HL-60 (cell line): ENCODE measurements around the gene PRDM16.

Experiments used
- DNase-seq, 2 experiments: peaks; one replicate each; pipeline ENCODE4 v3.0.0-alpha.2; 2010 to 2020; ENCODE audit warnings: low read depth in 1 of 2, low spot score in 1 of 2
- H3K27ac ChIP-seq: fragments of 250-450 bp; sonication (Bioruptor Pico); replicated peaks from 2 replicates; pipeline ENCODE4 v1.5.1; 2020; ENCODE audit warnings: mild to moderate bottlenecking, moderate library complexity
- H3K27me3 ChIP-seq: fragments of 250-450 bp; sonication (Bioruptor Pico); 2 replicates; pipeline ENCODE4 v1.5.1; 2021; ENCODE audit warnings: mild to moderate bottlenecking, moderate library complexity; ENCODE audit not compliant: insufficient read depth, poor library complexity, severe bottlenecking
- H3K4me3 ChIP-seq: replicated peaks from 2 replicates; pipeline ENCODE4 v1.5.1; 2011; ENCODE audit warnings: mild to moderate bottlenecking, control low read depth, low read length; ENCODE audit not compliant: insufficient read depth
- GABPA ChIP-seq: IDR thresholded peaks from 2 replicates; pipeline ENCODE4 v1.6.1; 2012; ENCODE audit warnings: low read depth
- POLR2AphosphoS5 ChIP-seq: IDR thresholded peaks from 2 replicates; pipeline ENCODE4 v1.6.1; 2012; ENCODE audit warnings: low read depth
- SPI1 ChIP-seq: IDR thresholded peaks from 2 replicates; pipeline ENCODE4 v1.6.1; 2012; ENCODE audit warnings: low read depth, mild to moderate bottlenecking, borderline replicate concordance
- TF ChIP-seq, protein P1 (sequence below): IDR thresholded peaks from 2 replicates; pipeline ENCODE4 v1.6.1; 2012; ENCODE audit warnings: low read depth; ENCODE audit not compliant: insufficient replicate concordance
- TF ChIP-seq, protein P2 (sequence below): IDR thresholded peaks from one replicate; pipeline ENCODE4 v1.5.1; 2011; ENCODE audit warnings: low read length, control low read depth, inconsistent platforms; ENCODE audit not compliant: insufficient read depth

PRDM16 gene

DNA sequence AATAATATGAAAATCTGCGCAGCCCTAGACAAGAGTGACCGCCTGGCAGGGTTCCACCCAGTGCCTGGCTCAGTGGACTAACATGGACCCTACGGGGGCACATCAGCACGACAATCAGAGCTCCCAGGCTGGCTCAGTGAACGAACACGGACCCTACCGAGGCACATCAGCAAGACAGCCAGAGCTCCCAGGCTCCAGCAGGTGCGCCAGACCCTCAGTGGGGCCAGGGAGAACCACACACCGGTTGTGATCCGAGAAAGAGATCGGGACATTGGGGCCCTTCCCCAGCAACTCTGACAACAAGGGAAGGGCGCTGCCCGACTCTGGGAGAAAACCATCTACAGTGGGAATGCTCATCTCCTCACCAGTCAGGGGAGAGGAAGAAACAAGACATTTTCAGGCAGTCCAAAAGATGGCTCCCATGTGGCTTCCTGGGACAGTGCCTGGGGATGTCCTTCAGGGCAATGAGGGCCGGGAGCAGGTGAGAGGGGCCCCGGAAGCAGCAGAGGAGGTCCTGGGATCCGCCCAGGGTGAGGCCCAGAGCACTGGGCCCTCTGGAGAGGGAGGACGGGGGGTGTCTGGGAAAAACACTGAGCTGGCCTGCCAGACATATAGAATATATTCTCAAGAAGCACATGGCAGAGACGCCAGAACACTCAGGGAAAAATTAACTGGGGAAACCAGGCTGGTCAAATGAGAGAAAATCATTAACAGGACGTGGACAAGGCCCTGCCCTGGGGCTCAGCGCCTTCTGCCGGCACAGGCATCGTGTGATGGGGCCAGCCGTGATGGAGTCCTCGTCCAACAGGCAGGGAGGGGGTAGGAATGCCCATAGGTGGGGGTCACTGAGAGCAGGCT lies 390.3 kb downstream of the PRDM16 start:
- TF ChIP-seq POLR2AphosphoS5 (no peak), SPI1 (no peak), GABPA (no peak)
- TF ChIP-seq, protein P1, sequence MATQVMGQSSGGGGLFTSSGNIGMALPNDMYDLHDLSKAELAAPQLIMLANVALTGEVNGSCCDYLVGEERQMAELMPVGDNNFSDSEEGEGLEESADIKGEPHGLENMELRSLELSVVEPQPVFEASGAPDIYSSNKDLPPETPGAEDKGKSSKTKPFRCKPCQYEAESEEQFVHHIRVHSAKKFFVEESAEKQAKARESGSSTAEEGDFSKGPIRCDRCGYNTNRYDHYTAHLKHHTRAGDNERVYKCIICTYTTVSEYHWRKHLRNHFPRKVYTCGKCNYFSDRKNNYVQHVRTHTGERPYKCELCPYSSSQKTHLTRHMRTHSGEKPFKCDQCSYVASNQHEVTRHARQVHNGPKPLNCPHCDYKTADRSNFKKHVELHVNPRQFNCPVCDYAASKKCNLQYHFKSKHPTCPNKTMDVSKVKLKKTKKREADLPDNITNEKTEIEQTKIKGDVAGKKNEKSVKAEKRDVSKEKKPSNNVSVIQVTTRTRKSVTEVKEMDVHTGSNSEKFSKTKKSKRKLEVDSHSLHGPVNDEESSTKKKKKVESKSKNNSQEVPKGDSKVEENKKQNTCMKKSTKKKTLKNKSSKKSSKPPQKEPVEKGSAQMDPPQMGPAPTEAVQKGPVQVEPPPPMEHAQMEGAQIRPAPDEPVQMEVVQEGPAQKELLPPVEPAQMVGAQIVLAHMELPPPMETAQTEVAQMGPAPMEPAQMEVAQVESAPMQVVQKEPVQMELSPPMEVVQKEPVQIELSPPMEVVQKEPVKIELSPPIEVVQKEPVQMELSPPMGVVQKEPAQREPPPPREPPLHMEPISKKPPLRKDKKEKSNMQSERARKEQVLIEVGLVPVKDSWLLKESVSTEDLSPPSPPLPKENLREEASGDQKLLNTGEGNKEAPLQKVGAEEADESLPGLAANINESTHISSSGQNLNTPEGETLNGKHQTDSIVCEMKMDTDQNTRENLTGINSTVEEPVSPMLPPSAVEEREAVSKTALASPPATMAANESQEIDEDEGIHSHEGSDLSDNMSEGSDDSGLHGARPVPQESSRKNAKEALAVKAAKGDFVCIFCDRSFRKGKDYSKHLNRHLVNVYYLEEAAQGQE, result no peak
- TF ChIP-seq, protein P2, sequence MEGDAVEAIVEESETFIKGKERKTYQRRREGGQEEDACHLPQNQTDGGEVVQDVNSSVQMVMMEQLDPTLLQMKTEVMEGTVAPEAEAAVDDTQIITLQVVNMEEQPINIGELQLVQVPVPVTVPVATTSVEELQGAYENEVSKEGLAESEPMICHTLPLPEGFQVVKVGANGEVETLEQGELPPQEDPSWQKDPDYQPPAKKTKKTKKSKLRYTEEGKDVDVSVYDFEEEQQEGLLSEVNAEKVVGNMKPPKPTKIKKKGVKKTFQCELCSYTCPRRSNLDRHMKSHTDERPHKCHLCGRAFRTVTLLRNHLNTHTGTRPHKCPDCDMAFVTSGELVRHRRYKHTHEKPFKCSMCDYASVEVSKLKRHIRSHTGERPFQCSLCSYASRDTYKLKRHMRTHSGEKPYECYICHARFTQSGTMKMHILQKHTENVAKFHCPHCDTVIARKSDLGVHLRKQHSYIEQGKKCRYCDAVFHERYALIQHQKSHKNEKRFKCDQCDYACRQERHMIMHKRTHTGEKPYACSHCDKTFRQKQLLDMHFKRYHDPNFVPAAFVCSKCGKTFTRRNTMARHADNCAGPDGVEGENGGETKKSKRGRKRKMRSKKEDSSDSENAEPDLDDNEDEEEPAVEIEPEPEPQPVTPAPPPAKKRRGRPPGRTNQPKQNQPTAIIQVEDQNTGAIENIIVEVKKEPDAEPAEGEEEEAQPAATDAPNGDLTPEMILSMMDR, result no peak
- no peak overlapping the region for H3K4me3 ChIP-seq
- DNase-seq, result no peak
- H3K27ac ChIP-seq, result no peak overlapping the region
- peaks cover 16% of the 10 kb centered on the region for H3K27me3 ChIP-seq

DNA sequence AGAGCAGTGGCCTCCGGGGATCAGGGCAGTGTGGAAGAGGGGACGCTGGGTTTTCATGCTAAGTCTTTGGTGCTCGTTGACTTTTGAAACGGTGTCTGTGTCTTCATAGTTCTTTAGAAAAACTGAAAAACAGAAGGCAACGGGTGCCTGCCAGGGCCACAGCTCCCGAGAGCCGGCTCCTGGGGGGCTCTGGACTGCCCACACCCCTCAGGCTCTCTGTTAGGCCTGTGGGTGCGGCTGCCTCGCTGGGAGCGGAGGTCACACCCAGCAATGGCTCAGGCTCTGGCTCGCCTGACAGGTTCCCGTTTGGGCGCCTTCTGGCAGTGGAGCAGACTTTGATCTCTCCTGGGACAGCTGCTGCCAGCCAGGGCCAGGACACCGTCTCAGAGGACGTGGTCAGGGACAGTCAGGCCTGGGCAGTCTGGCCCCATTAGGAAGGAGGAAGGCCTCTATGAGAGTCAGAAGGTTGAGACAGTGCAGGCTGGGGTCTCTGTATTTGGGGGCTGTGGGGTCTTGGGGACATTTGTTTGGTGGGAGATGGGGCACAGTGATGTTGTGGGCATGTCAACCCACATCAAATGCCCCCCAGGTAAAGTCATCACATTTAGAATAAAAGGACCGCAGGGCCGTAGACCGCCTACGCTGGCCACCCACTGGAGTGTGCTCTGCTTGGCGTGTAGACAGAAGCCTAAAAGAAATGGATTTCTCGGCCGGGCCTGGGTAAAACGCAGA lies 391.1 kb downstream of the PRDM16 start:
- Histone ChIP-seq H3K27ac (no peak overlapping the region), H3K27me3 (peaks cover 11% of the 10 kb centered on the region), H3K4me3 (no peak overlapping the region)
- DNase-seq, result no peak
- TF ChIP-seq SPI1 (no peak), POLR2AphosphoS5 (no peak), GABPA (no peak)
- TF ChIP-seq, protein P1, result no peak
- TF ChIP-seq, protein P2, result no peak

DNA sequence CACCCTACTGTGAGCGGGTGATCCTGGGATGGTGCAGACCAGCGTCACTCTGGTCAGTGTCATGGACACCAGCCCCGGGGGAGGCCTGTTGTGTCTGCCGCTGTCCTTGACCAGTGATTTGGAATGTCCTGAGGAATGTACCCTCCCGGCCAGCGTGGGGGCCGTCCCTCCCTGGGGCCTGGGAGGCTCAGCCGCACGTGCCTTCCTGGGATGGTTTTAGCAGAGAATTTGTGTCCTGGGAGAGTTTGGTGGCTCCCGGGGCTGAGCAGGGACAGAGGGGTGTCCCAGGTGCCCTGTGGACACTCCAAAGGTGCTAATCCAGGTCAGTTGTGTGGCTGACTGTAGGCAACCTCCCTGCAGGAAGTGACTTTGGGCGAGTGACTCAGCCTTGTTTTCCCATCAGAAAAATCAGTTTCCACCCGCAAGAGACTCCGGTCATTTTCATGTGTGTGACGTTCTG lies 391.7 kb downstream of the PRDM16 start:
- Histone ChIP-seq H3K27me3 (peaks cover 5% of the 10 kb centered on the region), H3K4me3 (no peak overlapping the region), H3K27ac (no peak overlapping the region)
- no peak for DNase-seq
- TF ChIP-seq, protein P2, result no peak
- TF ChIP-seq SPI1, result no peak
